GM21528 (cell line): Measurements from ENCODE around the gene ZNF521.
"Not testable (repeated sequence)": the region's sequence is repeated elsewhere in the genome, so short reads cannot be mapped to it uniquely, and the experiment has no call there.

Experiments used
- ATAC-seq: cut with Tn5 transposase; IDR thresholded peaks from one replicate; pipeline ENCODE4 v1.9.1; 2021; ENCODE audit warnings: mild to moderate bottlenecking, moderate library complexity; ENCODE audit not compliant: unreplicated experiment, low FRiP score

Gene ZNF521

DNA sequence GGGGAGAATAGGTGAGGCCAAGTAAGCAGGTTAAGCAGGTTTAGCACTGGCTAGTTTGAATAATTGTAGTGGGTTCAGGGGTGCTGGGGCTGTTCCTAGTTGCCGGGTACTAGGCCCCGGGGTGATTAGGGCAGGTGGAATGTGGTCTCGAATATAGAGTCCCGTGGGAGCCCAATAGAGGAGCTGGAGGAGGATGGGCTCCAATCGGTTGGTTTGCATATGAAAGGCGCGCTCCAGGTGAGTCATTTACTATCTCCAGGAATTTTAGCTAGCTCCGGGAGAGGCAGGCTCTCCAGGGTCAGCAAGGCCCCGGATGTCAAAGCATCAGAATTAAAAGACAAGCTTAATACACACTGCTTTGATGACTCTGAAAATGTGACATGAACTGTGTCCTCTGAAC, 304.0 kb downstream of the ZNF521 start:
- ATAC-seq: no peak

DNA sequence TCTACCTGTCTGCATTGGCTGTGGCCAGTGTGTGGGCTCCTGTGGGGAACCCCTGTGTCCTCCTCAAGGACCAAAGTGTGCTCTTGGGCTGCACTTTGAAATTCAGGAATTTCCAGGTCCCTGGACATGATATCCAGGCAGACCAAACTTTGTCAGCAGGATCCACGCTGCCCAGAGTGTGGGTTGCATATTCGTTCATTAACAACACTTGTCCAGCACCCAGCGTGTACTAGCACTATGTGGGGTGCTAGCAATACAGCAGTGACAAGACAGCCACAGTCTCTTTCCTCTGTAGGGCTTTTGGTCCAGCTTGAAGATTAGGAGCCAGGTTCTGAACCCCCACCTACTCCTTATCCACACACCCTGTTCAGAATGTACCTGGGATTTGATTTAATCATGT, 304.5 kb downstream of the ZNF521 start:
- no peak for ATAC-seq

DNA sequence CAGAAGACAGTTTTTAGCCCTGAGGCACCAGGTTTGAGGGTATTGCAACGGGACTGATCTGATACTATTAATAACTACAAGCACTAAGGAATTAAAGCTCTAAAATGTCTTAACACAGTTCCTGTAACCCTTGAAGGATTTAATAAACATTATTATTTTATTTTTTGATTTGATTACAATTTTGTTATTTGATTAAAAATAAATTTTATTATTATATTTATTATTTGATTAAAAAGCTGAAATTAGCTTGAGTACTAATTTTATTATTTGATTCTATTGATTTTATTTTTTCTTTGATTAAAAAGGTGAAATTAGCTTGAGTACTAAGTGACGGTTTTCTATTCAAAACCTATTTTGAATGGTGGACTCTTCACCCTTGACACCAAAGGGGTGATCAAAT, 307.3 kb downstream of the ZNF521 start:
- no peak for ATAC-seq

DNA sequence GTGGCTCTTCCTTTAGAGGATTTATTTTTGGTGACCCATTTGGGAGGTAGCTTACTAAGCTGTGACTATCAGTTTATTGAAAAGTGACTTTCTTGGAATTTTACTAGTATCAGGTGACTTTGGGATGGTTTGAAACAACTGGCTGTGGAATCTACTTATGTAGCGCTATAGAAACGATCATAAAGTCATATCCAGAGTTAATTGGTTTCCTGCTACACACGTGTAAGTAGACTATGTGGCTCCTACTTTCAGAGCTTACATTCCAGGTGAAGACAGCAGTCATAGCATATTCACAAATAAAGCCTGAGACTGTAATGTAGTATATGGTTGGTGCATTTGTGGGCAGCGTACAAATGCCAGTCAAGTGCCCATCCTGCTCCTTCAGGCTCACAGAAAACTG, 308.9 kb downstream of the ZNF521 start:
- ATAC-seq: no peak

DNA sequence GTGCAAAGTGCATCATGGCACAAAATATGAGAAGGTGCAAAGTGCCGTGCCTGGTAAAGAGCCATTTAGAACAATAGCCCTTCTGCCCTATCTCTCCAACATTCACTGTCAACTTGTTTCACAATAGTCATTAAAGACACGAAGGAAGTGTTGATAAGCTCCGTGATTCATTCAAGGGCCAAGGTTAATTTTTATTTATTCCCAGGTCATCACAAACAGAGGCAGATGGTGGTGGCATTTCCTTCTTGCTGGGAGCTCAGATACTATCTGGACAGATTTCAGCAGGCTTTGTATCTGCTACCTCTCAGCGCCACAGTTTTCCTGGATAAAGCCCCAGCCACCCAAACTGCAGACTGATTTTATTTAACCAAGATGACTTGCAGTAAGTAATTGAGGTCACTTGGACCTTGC, 309.3 kb downstream of the ZNF521 start:
- no peak for ATAC-seq

DNA sequence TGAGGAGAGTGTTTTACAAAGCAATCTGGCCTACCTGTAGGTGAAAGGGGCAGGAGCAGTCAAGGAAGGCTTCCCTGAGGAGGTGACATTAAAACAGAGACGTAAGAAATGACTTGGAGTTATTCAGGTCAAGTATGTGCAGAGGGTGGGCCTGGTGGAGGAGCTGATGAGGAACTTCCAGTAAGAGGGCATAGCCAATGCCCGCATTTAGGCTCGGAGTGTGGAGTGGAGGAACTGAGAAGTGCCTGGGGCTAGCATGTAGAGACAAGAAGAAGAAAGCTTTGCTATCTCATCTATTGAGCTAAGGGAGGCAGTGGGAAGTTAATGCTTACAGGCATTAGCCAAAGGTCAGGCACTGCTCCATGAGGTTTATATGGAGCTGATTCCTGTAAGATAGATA, 312.2 kb downstream of the ZNF521 start:
- no peak for ATAC-seq

DNA sequence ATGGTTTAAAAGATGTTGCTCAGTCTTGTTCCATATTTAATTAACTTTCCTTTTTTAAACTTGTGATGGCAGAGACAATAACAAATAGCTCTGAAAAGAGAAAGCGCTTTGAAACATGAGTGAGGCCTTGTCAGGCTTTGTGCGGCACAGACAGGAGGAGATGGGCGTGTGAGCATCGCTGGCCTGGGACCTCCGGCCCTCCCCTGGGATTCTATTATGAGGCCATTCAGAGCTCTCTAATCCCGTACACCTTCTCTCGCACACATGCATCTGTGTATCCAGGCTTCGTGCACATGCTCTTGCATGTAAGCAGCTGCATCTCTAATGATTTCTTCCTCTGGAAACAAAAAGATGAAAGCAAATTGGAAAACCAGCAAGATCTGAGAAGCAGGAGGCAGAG, 313.7 kb downstream of the ZNF521 start:
- ATAC-seq: no peak

DNA sequence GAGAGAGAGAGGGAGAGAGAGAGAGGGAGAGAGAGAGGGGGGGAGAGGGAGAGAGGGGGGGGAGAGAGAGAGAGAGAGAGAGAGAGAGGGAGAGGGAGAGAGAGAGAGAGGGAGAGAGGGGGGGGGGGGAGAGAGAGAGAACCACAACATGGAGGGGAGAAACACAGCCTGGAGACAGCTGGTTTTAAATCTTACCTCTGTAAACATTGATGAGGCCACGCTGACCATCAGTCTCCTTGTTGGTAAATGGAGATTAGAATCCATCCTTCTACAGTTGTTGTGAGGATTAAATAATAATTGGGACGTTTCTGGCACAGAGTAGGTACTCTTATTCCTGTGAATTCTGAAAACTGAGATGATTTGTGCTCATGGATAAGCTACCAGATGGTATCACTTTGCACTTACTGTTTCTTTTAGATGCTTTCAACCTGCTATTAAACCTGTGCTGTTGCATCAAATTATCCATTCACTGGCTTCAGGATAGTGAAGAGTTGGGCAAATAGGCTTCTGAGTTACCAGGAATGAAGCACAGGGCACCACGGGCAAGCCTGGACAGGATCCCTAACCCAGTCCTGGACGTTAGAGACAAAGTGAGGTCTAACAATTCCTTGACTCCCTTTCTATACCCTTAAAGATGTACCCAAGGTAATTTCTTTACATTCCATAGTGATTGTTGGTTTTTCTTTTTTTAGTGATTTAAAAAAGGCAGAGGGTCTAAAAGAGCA, 318.1 kb downstream of the ZNF521 start:
- ATAC-seq: no peak

DNA sequence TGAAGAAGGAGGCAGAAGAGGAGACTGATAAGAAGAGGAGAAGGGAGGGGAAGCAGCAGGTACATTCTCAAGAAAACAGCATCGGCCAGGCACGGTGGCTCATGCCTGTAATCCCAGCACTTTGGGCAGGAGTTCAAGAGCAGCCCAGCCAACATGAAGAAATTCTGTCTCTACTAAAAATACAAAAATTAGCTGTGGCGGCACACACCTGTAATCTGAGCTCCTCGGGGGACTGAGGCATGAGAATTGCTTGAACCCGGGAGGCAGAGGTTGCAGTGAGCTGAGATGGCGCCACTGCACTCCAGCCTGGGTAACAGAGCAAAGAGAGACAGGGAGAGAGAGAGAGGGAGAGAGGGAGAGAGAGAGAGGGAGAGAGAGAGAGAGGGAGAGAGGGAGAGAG, 318.8 kb downstream of the ZNF521 start:
- not testable (repeated sequence) for ATAC-seq

DNA sequence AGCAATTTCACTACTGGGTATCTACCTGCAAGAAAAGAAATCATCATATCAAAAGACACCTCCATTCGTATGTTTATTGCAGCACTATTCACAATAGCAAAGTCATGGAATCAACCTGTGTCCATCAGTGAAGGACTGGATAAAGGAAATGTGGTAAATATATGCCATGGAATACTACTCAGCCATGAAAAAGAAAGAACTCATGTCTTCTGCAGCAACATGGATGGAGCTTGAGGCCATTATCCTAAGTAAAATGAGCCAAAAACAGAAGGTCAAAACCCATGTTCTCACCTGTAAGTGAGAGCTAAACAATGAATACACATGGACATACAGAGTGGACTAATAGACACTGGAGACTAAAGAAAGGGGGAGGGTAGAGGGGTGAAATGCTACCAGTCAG, 322.2 kb downstream of the ZNF521 start:
- no peak for ATAC-seq

DNA sequence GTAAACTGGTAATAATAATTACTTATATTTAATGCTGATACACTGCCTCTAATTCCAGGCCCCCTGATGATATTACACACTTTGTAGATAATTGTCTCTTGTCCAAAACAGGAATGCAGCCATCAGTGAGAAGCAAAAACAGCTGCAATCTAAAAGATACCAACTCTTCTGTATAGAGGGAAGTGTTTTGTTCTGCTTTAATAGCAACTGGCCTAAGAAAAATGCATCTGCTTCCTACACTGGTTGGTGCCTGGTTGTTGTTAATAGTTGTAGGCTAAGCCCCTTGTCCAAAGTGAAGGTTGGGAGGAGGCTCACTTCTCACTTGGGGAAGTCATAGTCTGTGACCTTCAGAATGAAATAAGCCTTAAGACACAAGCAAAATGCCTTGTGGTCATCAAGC, 332.0 kb downstream of the ZNF521 start:
- no peak for ATAC-seq

DNA sequence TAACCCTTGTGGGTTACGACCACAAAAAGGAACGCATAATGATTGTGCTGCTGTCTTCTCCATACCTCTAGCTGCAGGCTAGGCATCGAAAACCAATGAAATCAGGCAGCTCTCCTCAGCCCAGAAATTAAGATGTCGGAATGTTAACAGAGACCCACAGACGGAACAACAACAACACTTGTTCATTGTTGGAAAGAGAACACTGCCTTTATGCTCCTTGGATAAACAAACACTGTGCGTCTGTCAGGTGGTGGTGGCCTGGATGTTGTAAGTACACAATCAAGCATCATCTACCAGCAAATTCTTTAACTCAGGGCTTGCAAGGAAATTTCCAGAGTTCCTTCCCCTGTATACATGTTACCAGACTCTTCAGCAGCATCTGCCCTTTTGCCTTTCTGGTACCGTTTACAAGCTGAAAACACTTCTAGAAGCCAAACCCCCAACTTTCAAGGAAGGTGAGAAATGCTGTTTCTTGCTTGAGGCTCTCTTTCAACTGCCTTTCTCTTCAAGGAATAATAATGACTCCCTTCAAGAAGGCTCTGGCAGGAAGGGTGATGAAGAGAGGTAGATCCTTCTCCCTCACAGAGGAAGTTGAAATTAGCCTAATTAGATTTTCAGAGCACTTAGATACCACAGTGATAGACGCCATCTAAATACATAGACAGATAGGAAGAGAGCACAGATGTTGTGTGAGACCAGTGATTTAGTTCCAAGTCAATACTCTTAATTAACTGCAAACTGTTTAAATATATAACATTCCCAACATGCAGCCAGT, 332.7 kb downstream of the ZNF521 start:
- no peak for ATAC-seq

DNA sequence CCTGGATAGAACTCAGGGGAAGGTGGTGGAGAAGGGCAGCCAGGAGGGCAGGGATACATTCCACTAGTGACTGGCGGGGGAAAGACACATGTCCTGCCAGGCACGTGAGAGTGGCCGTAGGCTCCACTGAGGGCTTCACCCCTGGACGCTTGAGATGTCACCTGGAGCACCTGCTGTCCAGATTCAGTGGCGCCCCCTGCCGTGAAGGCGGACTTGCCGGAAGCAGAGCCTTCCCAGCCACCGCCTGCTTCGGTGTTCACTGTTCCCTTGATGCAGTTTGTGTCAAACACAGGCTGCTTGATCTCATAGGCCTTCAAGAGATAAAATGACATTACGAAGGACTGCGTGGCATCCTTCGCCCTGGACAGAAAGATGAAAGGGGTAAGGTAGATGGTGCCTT, 335.3 kb downstream of the ZNF521 start:
- ATAC-seq: no peak

DNA sequence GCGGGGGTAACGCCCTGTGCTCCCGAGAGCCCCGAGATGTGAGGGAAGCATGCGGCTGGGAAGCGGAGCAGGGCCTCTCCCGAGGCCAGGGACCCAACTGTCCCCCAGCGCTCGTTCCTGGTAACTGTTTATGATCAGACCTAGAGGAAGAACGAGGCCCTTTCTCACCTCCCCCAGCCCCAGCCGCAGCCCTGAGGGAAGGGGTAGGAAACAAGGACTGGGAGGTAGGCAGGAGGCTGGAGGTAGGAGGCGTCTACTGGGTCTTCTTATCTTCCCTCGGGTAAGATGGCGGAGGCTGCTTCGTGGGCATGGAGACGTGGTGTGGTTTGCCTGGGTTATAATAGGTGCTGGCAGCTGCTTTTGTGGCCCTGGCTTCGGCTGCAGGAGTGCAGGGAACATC, 335.8 kb downstream of the ZNF521 start:
- no peak for ATAC-seq
